Nephron (organoid): Measurements from ENCODE around the gene MRTO4.

Source experiments
- H3K27ac Mint-ChIP-seq, 3 experiments: 2 replicates each; pipeline ENCODE4 v1.8.0; 2020; ENCODE audit warnings: mixed read lengths in 3 of 3, mild to moderate bottlenecking in 2 of 3, moderate library complexity in 1 of 3
- H3K27me3 Mint-ChIP-seq: 2 replicates; pipeline ENCODE4 v1.8.0; 2021; ENCODE audit warnings: low read depth, mild to moderate bottlenecking, moderate library complexity, mixed read lengths
- H3K36me3 Mint-ChIP-seq: 2 replicates; pipeline ENCODE4 v1.8.0; 2020; ENCODE audit warnings: low read depth, mixed read lengths
- H3K4me1 Mint-ChIP-seq: 2 replicates; pipeline ENCODE4 v1.8.0; 2020; ENCODE audit warnings: mixed read lengths
- H3K4me3 Mint-ChIP-seq, 3 experiments: 2 replicates each; pipeline ENCODE4 v1.8.0; 2020; ENCODE audit warnings: mild to moderate bottlenecking in 3 of 3, mixed read lengths in 3 of 3, moderate library complexity in 2 of 3
- H3K9me3 Mint-ChIP-seq: 2 replicates; pipeline ENCODE4 v1.8.0; 2020; ENCODE audit warnings: mixed read lengths
- CTCF ChIP-seq, 3 experiments: fragments of 200-600 bp; sonication (generic); IDR thresholded peaks; one replicate each; pipeline ENCODE4 v1.5.0; 2021; ENCODE audit warnings: antibody characterized with exemption in 3 of 3; ENCODE audit not compliant: unreplicated experiment in 3 of 3

Gene MRTO4

GRCh38 chr1:19251305-19252196 is at the start of gene MRTO4, which contains the start of gene EMC1:
TSS of gene MRTO4 (plus strand) at chr1:19251805. CDS start at chr1:19251836, 31 bp downstream.
TSS of gene EMC1 (minus strand) at chr1:19251524. CDS start at chr1:19251509, 15 bp downstream.
- Mint-ChIP-seq H3K36me3 (no peaks in the 10 kb centered on the region), H3K9me3 (no peaks in the 10 kb centered on the region), H3K4me1 (peaks cover 24% of the 10 kb centered on the region), H3K4me3 (peak within 1 kb of the TSS; percentile 95 to 100 (median 97)), H3K27me3 (no peaks in the 10 kb centered on the region), H3K27ac (peak within 1 kb of the TSS; percentile 97 to 99 (median 98))
- no peak for TF ChIP-seq CTCF (IDR thresholded peaks at IDR 0.05; ENCODE audit: unreplicated experiment in 3 of 3)

- Mint-ChIP-seq H3K27ac (no peak overlapping the region), H3K27me3 (no peaks in the 10 kb centered on the region), H3K9me3 (no peaks in the 10 kb centered on the region), H3K36me3 (peaks cover 24% of the 10 kb centered on the region), H3K4me1 (peaks cover 27% of the 10 kb centered on the region), H3K4me3 (no peak overlapping the region)
- no peak for TF ChIP-seq CTCF (IDR thresholded peaks at IDR 0.05; ENCODE audit: unreplicated experiment in 3 of 3)
Measured at GRCh38 chr1:19202396-19202795, 49.2 kb upstream of the MRTO4 start.

GRCh38 chr1:19203440-19203839 is 48.2 kb upstream of the MRTO4 start:
- Mint-ChIP-seq H3K27ac (no peak overlapping the region), H3K4me3 (no peak overlapping the region), H3K4me1 (peaks cover 30% of the 10 kb centered on the region), H3K27me3 (no peaks in the 10 kb centered on the region), H3K9me3 (no peaks in the 10 kb centered on the region), H3K36me3 (peaks cover 14% of the 10 kb centered on the region)
- TF ChIP-seq CTCF (IDR thresholded peaks at IDR 0.05; ENCODE audit: unreplicated experiment in 3 of 3), result no peak

GRCh38 chr1:19204446-19205266 is 46.9 kb upstream of the MRTO4 start:
- Mint-ChIP-seq H3K4me1 (peaks cover 36% of the 10 kb centered on the region), H3K9me3 (no peaks in the 10 kb centered on the region), H3K27me3 (no peaks in the 10 kb centered on the region), H3K4me3 (no peak overlapping the region), H3K27ac (no peak overlapping the region), H3K36me3 (peaks cover 4% of the 10 kb centered on the region)
- no peak for TF ChIP-seq CTCF (IDR thresholded peaks at IDR 0.05; ENCODE audit: unreplicated experiment in 3 of 3)

GRCh38 chr1:19205403-19205802 is 46.2 kb upstream of the MRTO4 start:
- Mint-ChIP-seq H3K36me3 (no peaks in the 10 kb centered on the region), H3K27ac (peak overlapping the region in 1 of 3 experiments; percentile 2), H3K9me3 (no peaks in the 10 kb centered on the region), H3K4me3 (peak overlapping the region in 1 of 3 experiments; percentile 20), H3K4me1 (peaks cover 41% of the 10 kb centered on the region), H3K27me3 (no peaks in the 10 kb centered on the region)
- TF ChIP-seq CTCF (IDR thresholded peaks at IDR 0.05; ENCODE audit: unreplicated experiment in 3 of 3), result no peak
